C4-2B (cell line): ENCODE results near the gene NPAS1.

Experiments used
- CTCF ChIP-seq: fragments of 450-650 bp; conservative IDR thresholded peaks from 2 replicates; pipeline ENCODE4 v1.5.1; 2017; ENCODE audit warnings: mild to moderate bottlenecking
- ZFX ChIP-seq: fragments of 450-650 bp; IDR thresholded peaks from 2 replicates; pipeline ENCODE4 v1.6.1; 2017

- TF ChIP-seq CTCF (no peak), ZFX (no peak)
Observed at GRCh38 chr19:47074621-47075020, 55.0 kb downstream of the NPAS1 start.
